H1 (cell line): ENCODE results near the gene STAT4. TPM values are rescaled to one million over a fixed set of nuclear protein-coding genes. Genes with fewer than 3 reads are reported as not detected.

Source experiments
- CTCF ChIA-PET: fragments of 300-600 bp; sonication (Branson Sonifier 250); formaldehyde crosslinking; loops from one replicate; lab custom pipeline; 2021; ENCODE audit not compliant: partially characterized antibody; lab: Charles Lee
- POLR2A ChIA-PET: fragments of 300-600 bp; sonication (Branson Sonifier 250); formaldehyde crosslinking; loops from one replicate; lab custom pipeline; 2021; ENCODE audit warnings: inconsistent platforms; ENCODE audit not compliant: partially characterized antibody; lab: Charles Lee
- DNase-seq, 2 experiments: peaks; one replicate each; pipeline versions ENCODE4 v3.0.0 to v3.0.0-alpha.2; 2010 to 2022; ENCODE audit warnings: low spot score in 2 of 2, low read depth in 1 of 2, mixed read lengths in 1 of 2
- FAIRE-seq: peaks from 2 replicates; lab custom pipeline; 2011; peaks lifted over from hg19 to GRCh38; lab: Jason Lieb, UNC
- H2AFZ ChIP-seq: 2 replicates; pipeline ENCODE4 v1.8.1; 2012; ENCODE audit warnings: low read length, inconsistent platforms
- H2AK5ac ChIP-seq: 2 replicates; pipeline ENCODE4 v1.6.1; 2013; ENCODE audit warnings: low read depth, low read length
- H2BK120ac ChIP-seq: replicated peaks from 2 replicates; pipeline ENCODE3; 2013; ENCODE audit warnings: low read depth, low read length, inconsistent platforms
- H2BK12ac ChIP-seq: 2 replicates; pipeline ENCODE4 v1.6.1; 2013; ENCODE audit warnings: low read depth, low read length
- H2BK15ac ChIP-seq: 2 replicates; pipeline ENCODE4 v1.6.1; 2013; ENCODE audit warnings: low read length
- H2BK20ac ChIP-seq: 2 replicates; pipeline ENCODE4 v1.6.1; 2013; ENCODE audit warnings: low read length
- H2BK5ac ChIP-seq: 2 replicates; pipeline ENCODE4 v1.6.1; 2013; ENCODE audit warnings: low read depth, low read length
- H3K14ac ChIP-seq: 2 replicates; pipeline ENCODE4 v1.6.1; 2013; ENCODE audit warnings: inconsistent platforms; ENCODE audit not compliant: insufficient read length
- H3K18ac ChIP-seq: 2 replicates; pipeline ENCODE4 v1.6.1; 2013; ENCODE audit warnings: low read length; ENCODE audit errors: extremely low read depth
- H3K23ac ChIP-seq: 2 replicates; pipeline ENCODE4 v1.6.1; 2013; ENCODE audit warnings: inconsistent platforms; ENCODE audit not compliant: insufficient read length
- H3K23me2 ChIP-seq: 2 replicates; pipeline ENCODE4 v1.6.1; 2013; ENCODE audit warnings: low read depth, low read length
- H3K27ac ChIP-seq: 2 replicates; pipeline ENCODE4 v1.6.1; 2011; ENCODE audit warnings: low read depth, low read length, inconsistent platforms
- H3K27me3 ChIP-seq, 4 experiments: replicated peaks in 1 of 4; 1 replicate in 1 of 4; 2 replicates in 3 of 4; pipeline versions ENCODE4 v1.6.1 to v1.8.1; 2011 to 2013; ENCODE audit warnings: low read length in 3 of 4, mild to moderate bottlenecking in 3 of 4, inconsistent platforms in 2 of 4, mixed read lengths in 2 of 4, moderate library complexity in 1 of 4; ENCODE audit not compliant: control insufficient read depth in 3 of 4, insufficient read depth in 3 of 4; ENCODE audit errors: extremely low read depth in 1 of 4
- H3K36me3 ChIP-seq, 4 experiments: 2 replicates each; pipeline versions ENCODE4 v1.6.1 to v1.8.1; 2011 to 2013; ENCODE audit warnings: mild to moderate bottlenecking in 4 of 4, low read length in 3 of 4, moderate library complexity in 2 of 4, control low read depth in 1 of 4, inconsistent platforms in 1 of 4; ENCODE audit not compliant: insufficient read depth in 4 of 4, control insufficient read depth in 2 of 4
- H3K4ac ChIP-seq: replicated peaks from 2 replicates; pipeline ENCODE3; 2013; ENCODE audit warnings: low read length, low read depth, mixed read lengths, inconsistent platforms; ENCODE audit not compliant: insufficient read length
- H3K4me1 ChIP-seq, 4 experiments: replicated peaks in 1 of 4; 1 replicate in 1 of 4; 2 replicates in 3 of 4; pipeline versions ENCODE4 v1.6.1 to v1.8.1; 2011 to 2013; ENCODE audit warnings: low read length in 3 of 4, inconsistent platforms in 2 of 4, mixed read lengths in 1 of 4; ENCODE audit not compliant: insufficient read depth in 4 of 4, control insufficient read depth in 3 of 4
- H3K4me2 ChIP-seq, 2 experiments: 2 replicates each; pipeline versions ENCODE4 v1.6.1 to v1.8.1; 2011 to 2013; ENCODE audit warnings: low read depth in 2 of 2, low read length in 2 of 2, control low read depth in 1 of 2, inconsistent platforms in 1 of 2, mild to moderate bottlenecking in 1 of 2; ENCODE audit not compliant: insufficient read depth in 1 of 2
- H3K4me3 ChIP-seq, 4 experiments: fragments of 200-600, 300-600 bp in 1 of 4; sonication (generic), shearing (Covaris generic), sonication (Bioruptor Twin) in 1 of 4; 2 replicates each; pipeline versions ENCODE4 v1.5.1 to v1.8.1; 2011 to 2016; ENCODE audit warnings: low read length in 4 of 4, low read depth in 3 of 4, control low read depth in 2 of 4, inconsistent platforms in 2 of 4, mild to moderate bottlenecking in 2 of 4, mixed read lengths in 1 of 4, moderate library complexity in 1 of 4; ENCODE audit not compliant: insufficient read depth in 2 of 4; ENCODE audit errors: extremely low read depth in 1 of 4
- H3K56ac ChIP-seq: replicated peaks from 2 replicates; pipeline ENCODE3; 2013; ENCODE audit warnings: low read depth, mild to moderate bottlenecking, mixed read lengths, low read length, inconsistent platforms; ENCODE audit not compliant: insufficient read length
- H3K79me1 ChIP-seq: 2 replicates; pipeline ENCODE4 v1.6.1; 2013; ENCODE audit warnings: low read depth, low read length, control low read depth
- H3K79me2 ChIP-seq, 2 experiments: 2 replicates each; pipeline versions ENCODE4 v1.6.1 to v1.8.1; 2012 to 2013; ENCODE audit warnings: low read length in 2 of 2, mild to moderate bottlenecking in 2 of 2, inconsistent platforms in 1 of 2; ENCODE audit not compliant: insufficient read depth in 2 of 2, control insufficient read depth in 1 of 2
- H3K9ac ChIP-seq, 4 experiments: replicated peaks in 1 of 4; 1 replicate in 1 of 4; 2 replicates in 3 of 4; pipeline versions ENCODE4 v1.6.1 to v1.8.1; 2011 to 2013; ENCODE audit warnings: low read depth in 3 of 4, low read length in 3 of 4, control low read depth in 2 of 4, mild to moderate bottlenecking in 2 of 4, moderate library complexity in 2 of 4, inconsistent platforms in 1 of 4; ENCODE audit errors: extremely low read depth in 1 of 4
- H3K9me3 ChIP-seq, 2 experiments: 2 replicates each; pipeline versions ENCODE4 v1.6.1 to v1.8.1; 2012 to 2013; ENCODE audit warnings: mild to moderate bottlenecking in 2 of 2, moderate library complexity in 2 of 2, control low read depth in 1 of 2, inconsistent platforms in 1 of 2, low read depth in 1 of 2, low read length in 1 of 2, mixed read lengths in 1 of 2; ENCODE audit not compliant: insufficient read depth in 2 of 2
- H4K20me1 ChIP-seq, 2 experiments: replicated peaks in 1 of 2; 2 replicates each; pipeline versions ENCODE3 to v1.8.1; 2011 to 2013; ENCODE audit warnings: inconsistent platforms in 2 of 2, low read length in 2 of 2, mild to moderate bottlenecking in 1 of 2; ENCODE audit not compliant: insufficient read depth in 2 of 2, control insufficient read depth in 1 of 2
- H4K5ac ChIP-seq: 2 replicates; pipeline ENCODE4 v1.6.1; 2013; ENCODE audit warnings: low read length, low read depth, mixed read lengths, inconsistent platforms; ENCODE audit not compliant: insufficient read length
- H4K8ac ChIP-seq: 2 replicates; pipeline ENCODE4 v1.8.0; 2013; ENCODE audit warnings: mild to moderate bottlenecking, moderate library complexity, low read length, inconsistent platforms; ENCODE audit not compliant: insufficient read depth; ENCODE audit errors: extremely low read depth
- H4K91ac ChIP-seq: replicated peaks from 2 replicates; pipeline ENCODE3; 2013; ENCODE audit warnings: low read length, mixed read lengths, inconsistent platforms; ENCODE audit not compliant: insufficient read length
- CTBP2 ChIP-seq: IDR thresholded peaks from 2 replicates; pipeline ENCODE4 v1.7.0; 2011; ENCODE audit warnings: borderline replicate concordance, mild to moderate bottlenecking, moderate library complexity, mixed read lengths, low read length; ENCODE audit not compliant: insufficient read depth, insufficient read length
- GTF2F1 ChIP-seq: IDR thresholded peaks from 2 replicates; pipeline ENCODE4 v1.6.1; 2012; ENCODE audit warnings: low read depth, low read length, improper control_type of control experiment, borderline replicate concordance
- WGBS, 2 experiments: shearing (Covaris generic) in 1 of 2; methylation state at CpG; one replicate each; pipeline versions ENCODE4 v1.1.6 to v1.1.7; 2013 to 2015; ENCODE audit warnings: low lambda C conversion rate in 2 of 2, mixed read lengths in 2 of 2, inconsistent platforms in 1 of 2, low coverage in 1 of 2, missing lambda C conversion rate in 1 of 2; ENCODE audit not compliant: insufficient replicate concordance in 2 of 2, insufficient coverage in 1 of 2, insufficient read length in 1 of 2; ENCODE audit errors: extremely low coverage in 1 of 2, missing lambda C conversion rate in 1 of 2; 5-methylcytosine and 5-hydroxymethylcytosine counted together
- polyA plus RNA-seq, 7 experiments: library from polyadenylated mRNA; depleted of rRNA in 3 of 7; stranded (reverse) in 5 of 7; unstranded in 2 of 7; fragments of >200 nt in 5 of 7; fragments of 200-250 nt in 2 of 7; gene quantifications; 1 replicate in 5 of 7; 2 replicates in 1 of 7; 4 replicates in 1 of 7; pipeline versions ENCODE4 v1.2.1 to v1.2.3, GENCODE V29; 2011 to 2013; ENCODE audit warnings: missing spikeins in 2 of 7, mixed read lengths in 2 of 7
- total RNA-seq: library from RNA; stranded (reverse); fragmentation: NEBNext Ultra II Directional; extraction: Animal tissue kit (Norgen Biotek cat#: 25700); gene quantifications from 2 replicates; pipeline ENCODE4 v1.2.1, GENCODE V29; 2021

Gene STAT4
- total and polyA plus RNA-seq, 2 of the 8 experiments (the other 6 are each of a cell fraction or from before 2014, with no cell fraction given): 0.36 to 0.63 TPM

- no peak overlapping the region for H2BK5ac ChIP-seq
- H2BK15ac ChIP-seq: no peak overlapping the region
- H3K4me2 ChIP-seq: no peak overlapping the region
- H4K8ac ChIP-seq: no peak overlapping the region
- no peak overlapping the region for H2BK20ac ChIP-seq
- H3K23ac ChIP-seq: no peak overlapping the region
- H3K14ac ChIP-seq: no peak overlapping the region
- H3K79me1 ChIP-seq: no peaks in the 10 kb centered on the region
- H3K4ac ChIP-seq: no peak overlapping the region
- no peak overlapping the region for H3K9ac ChIP-seq
- no peak overlapping the region for H2BK120ac ChIP-seq
- 90% methylated on average over 1 of the region's 1 CpG; no CpG with 5 or more reads in 1 of the 2 experiments for WGBS, 2 experiments
- H2AK5ac ChIP-seq: no peak overlapping the region
- ChIA-PET CTCF (interaction anchor here (0.6 to 1.3 kb wide), 3 partner anchors 71 to 898 kb away, joined by 3 to 4 read pairs (median 4); no protein-coding TSS in a partner anchor), POLR2A (no interaction called here)
- no peaks in the 10 kb centered on the region for H4K20me1 ChIP-seq
- H3K4me3 ChIP-seq: no peak overlapping the region
- H3K18ac ChIP-seq: no peak overlapping the region
- DNase-seq: no peak
- no peak overlapping the region for H3K27ac ChIP-seq
- TF ChIP-seq CTBP2: no peak
- no peak for TF ChIP-seq GTF2F1
- no peak overlapping the region for H4K5ac ChIP-seq
- H4K91ac ChIP-seq: no peak overlapping the region
- no peaks in the 10 kb centered on the region for H3K27me3 ChIP-seq
- no peak overlapping the region for H2BK12ac ChIP-seq
- H3K9me3 ChIP-seq: no peaks in the 10 kb centered on the region
- no peaks in the 10 kb centered on the region for H3K4me1 ChIP-seq
- H3K36me3 ChIP-seq: no peaks in the 10 kb centered on the region
- no peaks in the 10 kb centered on the region for H3K79me2 ChIP-seq
- no peak overlapping the region for H2AFZ ChIP-seq
- no peak for FAIRE-seq
- H3K23me2 ChIP-seq: no peaks in the 10 kb centered on the region
- no peak overlapping the region for H3K56ac ChIP-seq
Observed at GRCh38 chr2:191103774-191104173, 47.0 kb downstream of the STAT4 start.
